DMS79 (cell line): ENCODE data around the gene LHX4.
A peak's percentile ranks its signal among the peaks of the same experiment; 100 is the strongest.

ENCODE experiments used
- DNase-seq: peaks from one replicate; lab custom pipeline; 2025; lab: John Stamatoyannopoulos, UW

LHX4 gene

GRCh38 chr1:180271272-180272255 is 41.5 kb downstream of the LHX4 start:
- no peak for DNase-seq

GRCh38 chr1:180272395-180272794 is 42.3 kb downstream of the LHX4 start:
- DNase-seq: no peak

GRCh38 chr1:180273066-180273465 is 43.0 kb downstream of the LHX4 start:
- DNase-seq: no peak

- no peak for DNase-seq
Observed at GRCh38 chr1:180274221-180274620, 44.2 kb downstream of the LHX4 start.

GRCh38 chr1:180275726-180276125 is 45.7 kb downstream of the LHX4 start:
- DNase-seq: no peak

- no peak for DNase-seq
Observed at GRCh38 chr1:180277476-180278193, 47.6 kb downstream of the LHX4 start.

GRCh38 chr1:180278194-180278515 is 48.1 kb downstream of the LHX4 start:
- DNase-seq: peak; percentile 56

- no peak for DNase-seq
Observed at GRCh38 chr1:180278596-180279395, 48.7 kb downstream of the LHX4 start.

GRCh38 chr1:180279651-180280050 is 49.6 kb downstream of the LHX4 start:
- no peak for DNase-seq

GRCh38 chr1:180280617-180281016 is 50.6 kb downstream of the LHX4 start:
- no peak for DNase-seq

- DNase-seq: no peak
Observed at GRCh38 chr1:180281490-180281889, 51.4 kb downstream of the LHX4 start.

- DNase-seq: no peak
Observed at GRCh38 chr1:180282401-180283044, 52.5 kb downstream of the LHX4 start.

GRCh38 chr1:180283098-180283497 is 53.0 kb downstream of the LHX4 start:
- no peak for DNase-seq

GRCh38 chr1:180286417-180286816 is 56.4 kb downstream of the LHX4 start:
- DNase-seq: no peak

GRCh38 chr1:180287988-180288705 is 58.1 kb downstream of the LHX4 start:
- no peak for DNase-seq

GRCh38 chr1:180288940-180289339 is 58.9 kb downstream of the LHX4 start:
- DNase-seq: no peak

GRCh38 chr1:180290265-180291001 is 60.4 kb downstream of the LHX4 start:
- no peak for DNase-seq

GRCh38 chr1:180291004-180291403 is 60.9 kb downstream of the LHX4 start:
- no peak for DNase-seq

- DNase-seq: no peak
Observed at GRCh38 chr1:180294711-180295110, 64.6 kb downstream of the LHX4 start.

GRCh38 chr1:180295999-180296398 is 65.9 kb downstream of the LHX4 start:
- DNase-seq: no peak
